Measurements from ENCODE around the gene DYNC1I1.
A peak's percentile ranks its signal among the peaks of the same experiment; 100 is the strongest.

Gene DYNC1I1

GRCh38 chr7:96026010-96026409, 253.7 kb downstream of the DYNC1I1 start:
- DNase-seq (ENCODE audit: low read depth), result no peak

DNA sequence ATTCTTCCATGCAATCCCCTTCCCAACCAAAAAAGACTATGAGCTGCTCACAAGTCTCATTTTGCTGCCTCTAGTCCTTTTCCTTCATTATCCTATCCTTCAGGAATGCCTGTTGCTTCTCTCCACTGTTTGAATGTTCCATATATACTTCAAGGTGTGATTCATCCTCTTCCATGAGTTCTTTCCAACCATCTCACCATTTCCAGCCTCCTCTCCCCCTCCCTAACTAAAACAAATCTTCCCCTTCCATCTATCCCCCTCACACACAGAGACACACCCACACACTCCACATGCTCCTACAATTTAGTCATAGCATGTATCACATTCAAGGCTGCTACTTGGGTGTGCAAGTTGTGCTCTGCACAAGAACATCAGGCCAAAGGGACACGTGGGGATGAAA, 254.3 kb downstream of the DYNC1I1 start:
- DNase-seq (ENCODE audit: low read depth), result no peak

- no peak for DNase-seq (ENCODE audit: low read depth)
Observed at GRCh38 chr7:96028729-96029128, 256.4 kb downstream of the DYNC1I1 start.

DNA sequence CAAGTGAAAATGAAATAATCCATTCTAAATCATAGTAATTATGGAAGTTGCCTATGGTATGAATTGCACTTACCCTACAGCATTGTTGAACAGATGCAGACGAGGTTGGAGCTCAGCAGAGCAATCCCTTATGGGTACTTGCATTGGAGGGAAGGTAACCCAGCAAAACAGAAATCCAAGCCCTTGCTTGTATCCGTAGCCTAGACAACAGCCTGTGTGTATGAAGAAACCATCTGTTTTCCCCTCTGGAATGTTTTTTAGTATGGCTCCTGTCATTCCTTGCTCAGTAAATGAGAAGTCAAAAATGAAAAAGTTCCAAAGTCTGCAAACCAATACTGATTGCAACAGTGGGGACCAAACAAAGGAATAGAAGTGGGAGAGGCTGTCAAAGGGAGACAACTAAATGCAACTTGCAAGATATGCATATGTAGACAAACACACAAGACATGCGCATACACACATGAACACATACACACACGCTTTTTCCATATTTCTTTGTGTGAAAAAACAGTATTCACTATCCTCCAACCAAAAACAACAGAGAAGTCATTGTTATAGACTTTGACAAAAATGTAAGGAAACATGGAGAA, 260.8 kb downstream of the DYNC1I1 start:
- DNase-seq (ENCODE audit: low read depth), result no peak

GRCh38 chr7:96034940-96035727, 262.8 kb downstream of the DYNC1I1 start:
- DNase-seq (ENCODE audit: low read depth), result no peak

DNA sequence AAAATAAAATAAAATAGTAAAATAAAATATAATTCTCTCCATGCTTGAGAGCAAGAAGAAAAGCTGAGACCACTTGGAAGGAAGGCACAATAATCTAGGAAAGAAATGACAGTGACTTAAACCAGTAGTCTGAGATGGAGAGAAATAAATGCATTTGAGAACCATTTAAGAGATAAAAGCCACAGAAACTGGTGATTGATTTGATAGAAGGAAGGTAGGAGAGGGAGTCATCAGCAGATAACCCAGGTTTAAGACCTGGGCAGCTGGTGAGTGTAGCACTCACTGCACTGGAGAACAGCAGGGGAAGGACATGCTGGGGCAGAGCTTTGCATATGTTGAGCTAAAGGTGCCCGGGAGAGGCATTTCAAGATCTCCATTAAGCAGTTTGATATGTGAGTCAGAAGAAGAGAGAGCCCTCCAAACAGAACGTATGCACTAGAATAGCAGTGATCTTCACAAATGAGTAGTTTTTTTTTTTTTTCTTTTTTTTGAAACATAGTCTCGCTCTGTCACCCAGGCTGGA, 268.0 kb downstream of the DYNC1I1 start:
- no peak for DNase-seq (ENCODE audit: low read depth)

- DNase-seq (ENCODE audit: low read depth), result no peak
Observed at GRCh38 chr7:96041171-96041570, 268.8 kb downstream of the DYNC1I1 start.

GRCh38 chr7:96045181-96045580, 272.8 kb downstream of the DYNC1I1 start:
- DNase-seq (ENCODE audit: low read depth), result no peak

- DNase-seq (ENCODE audit: low read depth), result no peak
Observed at GRCh38 chr7:96045919-96046318, 273.6 kb downstream of the DYNC1I1 start.

GRCh38 chr7:96052289-96052688, 279.9 kb downstream of the DYNC1I1 start:
- DNase-seq (ENCODE audit: low read depth), result no peak

DNA sequence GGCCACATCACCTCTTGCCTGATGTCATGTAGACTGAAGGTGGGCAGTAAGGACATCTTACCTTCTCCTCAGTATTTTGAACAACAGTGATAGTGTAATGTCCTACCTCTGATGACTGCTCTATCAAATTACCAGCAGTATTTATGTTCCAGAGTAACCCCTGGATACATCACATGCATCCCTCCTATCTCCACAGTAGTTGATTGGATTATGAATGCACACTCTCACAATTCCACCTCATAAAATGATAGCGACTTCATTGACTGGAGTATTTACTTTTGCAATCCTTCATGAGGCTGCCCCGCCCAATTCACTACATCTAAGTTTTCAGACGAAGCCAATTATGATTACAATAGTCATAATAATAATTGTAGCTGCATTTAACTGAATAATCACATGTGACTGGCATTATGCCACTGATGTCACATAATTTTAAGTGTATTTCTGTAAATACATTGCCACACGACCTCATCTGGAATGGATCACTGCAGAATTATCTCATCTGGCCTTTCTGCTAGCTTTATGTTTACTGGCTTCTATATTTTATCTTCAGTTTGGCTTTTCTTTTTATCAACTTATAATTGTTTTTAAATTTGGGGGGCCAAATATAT, 280.6 kb downstream of the DYNC1I1 start:
- DNase-seq (ENCODE audit: low read depth), result no peak

GRCh38 chr7:96055717-96056116, 283.4 kb downstream of the DYNC1I1 start:
- DNase-seq (ENCODE audit: low read depth), result no peak

GRCh38 chr7:96059075-96059474, 286.7 kb downstream of the DYNC1I1 start:
- no peak for DNase-seq (ENCODE audit: low read depth)

DNA sequence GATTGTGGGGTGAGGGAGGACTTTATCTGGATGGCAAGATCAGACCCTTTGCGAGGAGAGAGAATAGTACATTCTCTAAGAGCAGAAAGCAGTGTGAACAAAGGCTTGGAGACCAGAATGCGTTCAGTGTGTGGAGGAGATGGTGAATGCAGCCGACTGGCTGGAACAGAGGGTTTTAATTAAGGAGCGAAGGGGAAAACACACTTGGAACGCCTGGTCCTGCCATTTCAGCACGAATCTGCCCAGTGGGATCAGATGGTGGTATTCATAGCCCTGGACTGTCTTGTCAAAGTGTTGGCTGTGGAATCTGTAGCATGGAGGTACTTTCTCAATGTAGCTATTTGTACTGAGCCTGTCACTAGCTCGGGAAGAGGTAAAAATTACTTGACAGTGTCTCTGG, 288.7 kb downstream of the DYNC1I1 start:
- DNase-seq (ENCODE audit: low read depth), result no peak

DNA sequence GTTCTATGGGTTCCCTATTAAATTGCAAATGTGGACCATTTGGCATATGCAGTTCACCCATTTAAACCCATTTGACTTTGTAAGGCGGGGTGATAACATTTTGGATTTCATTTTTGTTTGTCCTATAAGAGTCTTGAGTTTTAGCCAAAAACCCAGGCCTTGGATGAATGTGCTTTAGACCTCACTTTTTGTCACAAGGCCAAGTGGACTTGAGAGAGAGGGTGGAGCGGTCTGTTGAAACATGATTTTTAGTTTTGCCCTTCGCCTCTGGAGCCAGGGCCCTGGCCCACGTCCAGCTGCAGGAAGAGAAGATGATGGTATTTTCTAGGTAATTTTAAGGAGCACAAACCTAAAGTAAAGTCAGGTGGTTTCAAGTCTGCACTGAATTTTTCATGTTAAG, 289.5 kb downstream of the DYNC1I1 start:
- no peak for DNase-seq (ENCODE audit: low read depth)

DNA sequence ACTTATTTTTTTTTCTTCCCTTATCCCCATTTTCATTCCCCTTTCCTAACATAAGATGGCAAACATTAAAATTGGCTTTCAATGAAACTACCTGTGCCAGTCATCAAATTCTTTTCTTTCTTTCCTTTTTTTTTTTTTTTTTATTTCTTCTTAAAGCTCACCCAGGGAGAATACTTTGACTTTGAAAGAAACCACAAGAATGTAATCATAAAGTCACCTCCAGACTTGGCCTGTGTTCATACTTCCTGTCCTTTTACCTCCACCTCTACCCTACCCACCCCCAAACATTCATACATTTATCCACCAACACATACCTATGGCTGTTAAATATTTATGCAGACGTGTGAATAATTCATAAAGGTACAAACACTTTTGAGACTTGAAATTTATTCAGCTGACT, 295.0 kb downstream of the DYNC1I1 start:
- DNase-seq (ENCODE audit: low read depth), result no peak

DNA sequence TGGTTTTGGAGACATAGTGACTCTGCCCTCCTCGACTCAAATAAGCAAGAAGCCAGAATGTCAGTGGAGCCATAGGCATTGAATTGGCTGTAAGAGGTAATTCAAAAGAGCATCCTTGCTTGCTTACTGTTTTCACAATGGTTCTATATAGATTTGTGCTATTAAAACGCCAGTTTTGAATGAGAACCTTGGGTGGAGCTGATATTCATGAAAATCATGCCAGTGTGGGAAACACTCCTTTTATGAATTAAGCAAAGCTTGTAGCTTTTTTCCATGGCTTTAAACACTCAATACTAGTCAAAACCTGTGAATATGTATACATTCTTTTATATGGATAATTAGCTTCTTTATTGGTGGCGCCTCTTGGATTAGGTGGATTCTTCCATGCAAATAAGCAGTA, 297.0 kb downstream of the DYNC1I1 start:
- DNase-seq (ENCODE audit: low read depth), result no peak

- DNase-seq (ENCODE audit: low read depth), result no peak
Observed at GRCh38 chr7:96074871-96075270, 302.5 kb downstream of the DYNC1I1 start.

DNA sequence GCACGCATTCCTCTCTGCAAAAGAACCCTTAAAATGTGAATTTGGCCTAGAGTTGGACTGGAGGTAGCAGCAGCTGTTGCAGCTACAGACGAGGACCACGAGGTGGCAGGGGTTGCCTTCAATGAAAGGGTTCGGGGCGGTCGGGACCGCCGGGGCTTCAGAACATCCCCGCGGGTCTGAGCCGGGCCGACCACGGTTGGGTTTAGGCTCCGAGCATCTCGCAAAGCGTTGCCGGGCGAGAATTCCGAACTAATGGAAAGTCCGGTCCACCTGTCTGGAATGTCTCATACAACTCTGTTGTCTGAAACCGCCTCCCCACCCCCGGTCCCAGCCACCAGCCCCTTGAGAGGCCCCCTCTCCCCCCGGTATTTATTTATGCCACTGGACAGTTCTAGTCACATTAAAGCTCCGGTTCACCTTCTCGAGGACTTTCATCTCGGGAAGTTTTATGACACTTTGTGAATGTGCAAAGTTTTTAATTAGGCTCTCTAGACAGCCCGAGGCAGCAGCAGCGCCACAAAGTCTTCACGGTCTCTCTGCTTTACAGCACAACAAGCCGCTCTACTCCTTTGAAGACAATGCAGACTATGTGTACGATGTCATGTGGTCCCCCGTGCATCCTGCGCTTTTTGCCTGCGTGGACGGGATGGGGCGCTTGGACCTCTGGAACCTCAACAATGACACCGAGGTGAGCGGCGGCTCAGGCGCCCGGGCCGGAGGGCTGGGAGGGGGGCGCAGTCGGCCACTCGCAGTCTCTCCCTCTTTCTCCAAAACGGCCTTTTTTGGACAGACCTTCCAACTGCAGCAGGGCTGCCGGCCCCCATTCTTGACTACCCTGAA, 303.4 kb downstream of the DYNC1I1 start:
- DNase-seq (ENCODE audit: low read depth), result peak; percentile 13

DNA sequence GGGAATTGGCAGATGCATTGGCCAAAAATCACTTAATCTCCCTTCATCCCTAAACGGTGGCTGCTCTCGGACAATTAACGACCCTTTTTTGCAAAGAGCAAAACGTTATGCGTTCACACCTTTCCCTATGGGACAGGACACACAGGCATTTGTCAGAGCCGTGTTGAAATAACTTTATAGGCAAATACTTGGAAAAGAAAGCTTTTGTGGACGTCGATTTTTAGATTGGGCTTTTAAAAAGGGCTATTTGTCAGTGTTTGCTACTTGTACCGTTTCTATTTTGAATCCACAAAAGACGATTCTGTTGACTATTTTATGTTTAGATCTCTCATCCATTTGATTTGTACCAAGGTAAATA, 304.0 kb downstream of the DYNC1I1 start:
- DNase-seq (ENCODE audit: low read depth), result no peak

GRCh38 chr7:96080027-96080426, 307.7 kb downstream of the DYNC1I1 start:
- DNase-seq (ENCODE audit: low read depth), result no peak

DNA sequence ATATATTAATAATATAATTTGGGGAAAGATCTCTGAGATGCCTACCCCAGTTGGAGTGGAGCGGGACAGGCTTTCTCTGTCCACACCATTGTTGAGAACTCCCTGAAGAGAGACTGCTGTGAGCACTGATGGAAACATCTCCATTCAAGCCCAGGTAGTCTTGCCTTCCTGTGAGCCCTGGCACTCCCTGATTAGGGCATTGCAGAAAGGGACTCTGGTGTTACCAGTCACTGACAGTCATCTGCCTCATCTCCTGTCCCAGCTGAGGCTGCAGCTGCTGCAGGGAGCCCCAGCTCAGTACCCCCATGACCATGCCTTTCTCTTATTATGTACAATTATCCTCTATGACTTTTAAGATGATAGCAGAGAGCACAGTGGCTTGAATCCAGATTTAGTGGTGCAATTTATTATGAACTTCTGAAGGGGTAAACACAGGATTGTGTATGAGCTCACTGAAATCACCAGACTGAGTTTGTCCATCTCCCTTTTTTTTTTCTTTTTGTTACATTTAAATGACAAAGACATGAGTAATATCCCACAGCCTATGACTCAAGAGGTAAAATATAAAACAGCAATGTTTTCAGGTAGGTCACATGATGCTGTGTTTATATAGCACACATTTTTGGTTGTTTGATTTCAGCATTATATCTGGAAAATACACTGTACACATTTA, 312.7 kb downstream of the DYNC1I1 start:
- no peak for DNase-seq (ENCODE audit: low read depth)

Data from stimulated activated CD8-positive, alpha-beta memory T cell treated with anti-CD3 and anti-CD28 coated beads, Interleukin-15, amount 100 ng/mL, for 24 hours (primary cell).